Glutamatergic neuron (in vitro differentiated cells): ENCODE measurements around the gene HYDIN. TPM values are rescaled to one million over a fixed set of nuclear protein-coding genes. Genes with fewer than 3 reads are reported as not detected.

ENCODE experiments used
- DNase-seq: peaks from one replicate; pipeline ENCODE4 v3.0.0; 2022
- H3K27ac Mint-ChIP-seq: one replicate; pipeline ENCODE4 v1.8.0; 2020; ENCODE audit warnings: mild to moderate bottlenecking, mixed read lengths, inconsistent platforms; ENCODE audit not compliant: unreplicated experiment
- H3K27me3 Mint-ChIP-seq: one replicate; pipeline ENCODE4 v1.8.0; 2020; ENCODE audit warnings: mild to moderate bottlenecking, moderate library complexity, mixed read lengths, inconsistent platforms; ENCODE audit not compliant: unreplicated experiment
- H3K36me3 Mint-ChIP-seq: one replicate; pipeline ENCODE4 v1.8.0; 2020; ENCODE audit warnings: mild to moderate bottlenecking, mixed read lengths, inconsistent platforms; ENCODE audit not compliant: unreplicated experiment
- H3K4me1 Mint-ChIP-seq: one replicate; pipeline ENCODE4 v1.8.0; 2020; ENCODE audit warnings: mild to moderate bottlenecking, low read depth, mixed read lengths, inconsistent platforms; ENCODE audit not compliant: unreplicated experiment
- H3K4me3 Mint-ChIP-seq: one replicate; pipeline ENCODE4 v1.8.0; 2020; ENCODE audit warnings: mild to moderate bottlenecking, mixed read lengths, inconsistent platforms; ENCODE audit not compliant: unreplicated experiment
- H3K9me3 Mint-ChIP-seq: one replicate; pipeline ENCODE4 v1.8.0; 2020; ENCODE audit warnings: mild to moderate bottlenecking, moderate library complexity, mixed read lengths, inconsistent platforms; ENCODE audit not compliant: unreplicated experiment
- total RNA-seq: library from RNA; stranded (reverse); fragmentation: NEBNext Ultra II Directional; extraction: Animal tissue kit (Norgen Biotek cat#: 25700); gene quantifications from one replicate; pipeline ENCODE4 v1.2.1, GENCODE V29; 2021; ENCODE audit not compliant: unreplicated experiment
- TF ChIP-seq, protein P1 (sequence below): fragments of 200-600 bp; sonication (generic); IDR thresholded peaks from one replicate; pipeline ENCODE4 v1.5.0; 2021; ENCODE audit not compliant: partially characterized antibody, unreplicated experiment

The HYDIN gene
- total RNA-seq, 1 donor from 2014 or later = 7.0 TPM

DNA sequence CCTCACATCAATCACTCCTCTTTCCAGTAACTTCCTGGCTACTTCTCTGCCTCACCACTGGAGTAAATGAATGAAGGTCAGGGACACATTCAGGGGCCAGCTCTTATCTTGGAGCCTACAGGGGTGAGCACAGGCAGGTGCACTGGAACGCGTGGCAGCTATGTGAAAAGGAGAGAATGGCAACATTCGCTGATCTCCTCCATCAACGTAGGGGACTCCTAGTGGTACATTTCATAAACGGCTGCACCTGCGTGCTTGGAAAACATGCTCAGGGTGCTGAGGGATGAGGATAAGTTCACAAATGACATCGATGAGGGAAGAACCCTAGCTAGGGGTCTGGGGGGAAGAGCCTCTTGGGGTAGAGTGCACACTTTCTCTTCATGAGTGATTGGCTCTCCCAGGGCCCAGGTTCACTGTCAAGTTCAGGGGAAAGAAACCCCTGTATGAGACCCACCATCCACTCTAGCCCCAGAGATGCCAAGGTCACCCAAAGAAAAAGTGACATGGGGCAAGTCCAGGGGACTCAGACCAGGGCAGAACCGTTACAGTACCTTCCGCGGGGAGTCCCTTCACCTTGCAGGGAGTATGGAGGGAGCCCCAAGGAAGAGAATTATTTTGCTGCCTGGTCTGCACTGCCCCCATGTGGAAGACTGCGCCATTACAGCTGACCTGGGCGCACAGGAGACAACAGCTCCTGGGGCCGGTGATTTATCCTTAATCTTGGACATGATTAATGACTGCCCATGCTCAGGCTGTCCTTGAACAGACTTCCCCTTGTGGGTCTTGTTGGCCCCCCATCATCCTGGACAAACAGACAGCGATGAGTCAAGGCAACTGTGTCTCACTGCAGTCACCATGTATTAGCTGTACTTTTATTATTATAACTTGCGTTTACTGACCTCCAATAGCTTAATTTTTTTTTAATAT, 459.6 kb downstream of the HYDIN start:
- Mint-ChIP-seq H3K9me3 (no peaks in the 10 kb centered on the region), H3K27ac (no peak overlapping the region), H3K36me3 (no peaks in the 10 kb centered on the region), H3K4me3 (no peak overlapping the region), H3K27me3 (no peaks in the 10 kb centered on the region), H3K4me1 (peaks cover 6% of the 10 kb centered on the region)
- DNase-seq = peak; percentile 83
- TF ChIP-seq, protein P1, sequence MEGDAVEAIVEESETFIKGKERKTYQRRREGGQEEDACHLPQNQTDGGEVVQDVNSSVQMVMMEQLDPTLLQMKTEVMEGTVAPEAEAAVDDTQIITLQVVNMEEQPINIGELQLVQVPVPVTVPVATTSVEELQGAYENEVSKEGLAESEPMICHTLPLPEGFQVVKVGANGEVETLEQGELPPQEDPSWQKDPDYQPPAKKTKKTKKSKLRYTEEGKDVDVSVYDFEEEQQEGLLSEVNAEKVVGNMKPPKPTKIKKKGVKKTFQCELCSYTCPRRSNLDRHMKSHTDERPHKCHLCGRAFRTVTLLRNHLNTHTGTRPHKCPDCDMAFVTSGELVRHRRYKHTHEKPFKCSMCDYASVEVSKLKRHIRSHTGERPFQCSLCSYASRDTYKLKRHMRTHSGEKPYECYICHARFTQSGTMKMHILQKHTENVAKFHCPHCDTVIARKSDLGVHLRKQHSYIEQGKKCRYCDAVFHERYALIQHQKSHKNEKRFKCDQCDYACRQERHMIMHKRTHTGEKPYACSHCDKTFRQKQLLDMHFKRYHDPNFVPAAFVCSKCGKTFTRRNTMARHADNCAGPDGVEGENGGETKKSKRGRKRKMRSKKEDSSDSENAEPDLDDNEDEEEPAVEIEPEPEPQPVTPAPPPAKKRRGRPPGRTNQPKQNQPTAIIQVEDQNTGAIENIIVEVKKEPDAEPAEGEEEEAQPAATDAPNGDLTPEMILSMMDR = peak; percentile 95

DNA sequence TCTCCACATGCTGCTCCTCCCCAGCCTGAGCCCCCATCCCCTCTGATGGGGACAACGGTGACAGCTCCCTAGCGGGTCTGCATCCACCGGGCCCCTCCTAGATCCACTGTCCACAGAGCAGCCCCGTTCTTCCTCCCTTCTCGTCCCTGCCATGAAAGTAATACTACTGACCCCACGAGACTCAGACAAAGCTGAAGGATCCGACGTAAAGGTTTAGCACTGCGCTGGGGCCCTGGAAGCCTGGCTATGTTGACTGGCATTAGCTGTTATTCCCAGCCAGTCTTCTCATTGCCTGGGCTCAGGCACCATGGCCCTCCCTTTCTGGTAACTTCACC, 460.3 kb downstream of the HYDIN start:
- Mint-ChIP-seq H3K27ac (no peak overlapping the region), H3K4me3 (no peak overlapping the region)
- TF ChIP-seq, protein P1 = no peak

DNA sequence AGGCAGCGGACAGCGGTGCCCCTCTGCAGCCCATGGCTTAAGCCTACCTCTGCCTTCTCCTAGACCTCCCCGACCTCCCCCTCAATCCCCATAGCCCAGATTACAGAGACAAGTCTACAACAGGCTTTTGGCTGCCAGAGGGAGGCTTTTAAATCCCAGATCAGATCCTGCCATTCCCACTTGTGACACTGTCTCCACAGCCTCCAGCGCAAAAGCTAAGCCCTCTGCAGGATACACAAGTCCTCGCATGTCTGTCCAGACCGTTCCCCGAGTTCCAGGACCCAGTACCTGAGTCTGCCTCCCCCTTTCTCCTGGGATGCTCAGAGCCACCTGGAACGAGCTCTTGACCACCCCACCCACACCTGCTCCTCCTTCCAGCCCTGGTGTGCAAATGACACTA, 460.8 kb downstream of the HYDIN start:
- no peak for DNase-seq
- Mint-ChIP-seq H3K4me1 (peaks cover 7% of the 10 kb centered on the region), H3K27ac (no peak overlapping the region), H3K9me3 (no peaks in the 10 kb centered on the region), H3K4me3 (no peak overlapping the region), H3K36me3 (no peaks in the 10 kb centered on the region), H3K27me3 (peaks cover under 1% of the 10 kb centered on the region)
- TF ChIP-seq, protein P1 = no peak

More for the DNA sequence above, 460.3 kb downstream of the HYDIN start:
- DNase-seq = no peak
- no peaks in the 10 kb centered on the region for H3K27me3 Mint-ChIP-seq
- peaks cover 7% of the 10 kb centered on the region for H3K4me1 Mint-ChIP-seq
- H3K9me3 Mint-ChIP-seq = no peaks in the 10 kb centered on the region
- H3K36me3 Mint-ChIP-seq = no peaks in the 10 kb centered on the region

DNA sequence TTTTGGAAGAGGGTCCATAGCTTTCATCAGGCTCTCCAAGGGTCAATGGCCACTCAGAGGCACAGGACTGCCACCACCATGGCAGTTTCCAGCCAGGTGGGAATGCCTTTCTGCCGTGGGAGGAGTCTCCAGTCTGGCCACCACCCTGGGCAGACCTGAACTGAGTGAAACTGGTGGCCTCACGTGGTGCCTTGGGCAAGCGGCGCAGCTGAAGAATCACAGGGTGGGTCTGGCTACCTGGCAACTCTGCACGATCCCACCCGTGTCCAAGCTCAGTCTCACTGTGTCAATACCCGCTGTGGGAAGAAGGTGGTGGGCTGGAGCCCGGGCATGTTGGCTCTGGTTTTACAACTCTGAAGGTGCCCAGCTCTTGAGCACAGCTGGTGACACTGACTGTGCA, 461.4 kb downstream of the HYDIN start:
- no peaks in the 10 kb centered on the region for H3K9me3 Mint-ChIP-seq
- TF ChIP-seq, protein P1 = no peak
- H3K27me3 Mint-ChIP-seq = peaks cover 3% of the 10 kb centered on the region
- no peak overlapping the region for H3K4me3 Mint-ChIP-seq
- no peak for DNase-seq
- H3K4me1 Mint-ChIP-seq = peaks cover 7% of the 10 kb centered on the region
- H3K36me3 Mint-ChIP-seq = no peaks in the 10 kb centered on the region
- H3K27ac Mint-ChIP-seq = no peak overlapping the region

DNA sequence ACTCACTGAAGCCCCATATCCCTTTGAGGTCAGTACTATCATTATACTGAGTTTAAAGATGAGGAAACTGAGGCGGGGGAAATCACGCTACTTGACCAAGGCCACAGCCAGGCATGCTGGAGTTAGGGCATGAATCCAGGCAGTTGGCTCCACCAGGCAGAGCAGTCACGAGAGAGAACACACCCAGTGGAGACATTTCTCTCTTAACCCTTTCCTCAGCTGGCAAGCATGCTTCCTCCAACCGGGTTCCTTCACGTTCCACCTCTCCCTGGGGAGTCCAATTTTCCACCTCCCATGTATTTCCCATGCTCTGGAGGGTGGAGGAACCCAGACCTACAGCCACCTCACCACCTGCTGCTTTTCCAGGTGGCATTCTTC, 462.3 kb downstream of the HYDIN start:
- TF ChIP-seq, protein P1 = no peak
- Mint-ChIP-seq H3K27ac (no peak overlapping the region), H3K9me3 (no peaks in the 10 kb centered on the region), H3K36me3 (no peaks in the 10 kb centered on the region), H3K4me1 (peaks cover 7% of the 10 kb centered on the region), H3K27me3 (peaks cover 3% of the 10 kb centered on the region), H3K4me3 (no peak overlapping the region)
- DNase-seq = no peak
